ENCODE data around the gene PRKAR1B.

The PRKAR1B gene

GRCh38 chr7:572416-573268, 154.4 kb downstream of the PRKAR1B start:
- no peak for DNase-seq (ENCODE audit: low read depth)

- no peak for DNase-seq (ENCODE audit: low read depth)
Observed at GRCh38 chr7:571718-572415, 155.2 kb downstream of the PRKAR1B start.

GRCh38 chr7:571096-571717, 155.9 kb downstream of the PRKAR1B start:
- DNase-seq (ENCODE audit: low read depth), result no peak

- no peak for DNase-seq (ENCODE audit: low read depth)
Observed at GRCh38 chr7:570801-571070, 156.3 kb downstream of the PRKAR1B start.

- DNase-seq (ENCODE audit: low read depth), result no peak
Observed at GRCh38 chr7:569996-570800, 156.9 kb downstream of the PRKAR1B start.

- DNase-seq (ENCODE audit: low read depth), result no peak
Observed at GRCh38 chr7:569071-569855, 157.8 kb downstream of the PRKAR1B start.

- no peak for DNase-seq (ENCODE audit: low read depth)
Observed at GRCh38 chr7:568031-568951, 158.8 kb downstream of the PRKAR1B start.

- DNase-seq (ENCODE audit: low read depth), result no peak
Observed at GRCh38 chr7:567305-567883, 159.7 kb downstream of the PRKAR1B start.

- no peak for DNase-seq (ENCODE audit: low read depth)
Observed at GRCh38 chr7:566100-566499, 161.0 kb downstream of the PRKAR1B start.

- no peak for DNase-seq (ENCODE audit: low read depth)
Observed at GRCh38 chr7:564176-564865, 162.8 kb downstream of the PRKAR1B start.

GRCh38 chr7:563629-564170, 163.4 kb downstream of the PRKAR1B start:
- DNase-seq (ENCODE audit: low read depth), result no peak

- DNase-seq (ENCODE audit: low read depth), result no peak
Observed at GRCh38 chr7:562789-563628, 164.1 kb downstream of the PRKAR1B start.

GRCh38 chr7:562374-562675, 164.8 kb downstream of the PRKAR1B start:
- DNase-seq (ENCODE audit: low read depth), result no peak

GRCh38 chr7:561631-562373, 165.3 kb downstream of the PRKAR1B start:
- DNase-seq (ENCODE audit: low read depth), result no peak

GRCh38 chr7:560966-561630, 166.0 kb downstream of the PRKAR1B start:
- DNase-seq (ENCODE audit: low read depth), result no peak

- no peak for DNase-seq (ENCODE audit: low read depth)
Observed at GRCh38 chr7:559396-559705, 167.7 kb downstream of the PRKAR1B start.

GRCh38 chr7:557558-557881, 169.6 kb downstream of the PRKAR1B start:
- DNase-seq (ENCODE audit: low read depth), result no peak

Measured in T follicular helper cell (primary cell).